CD14-positive monocyte (primary cell): ENCODE measurements around the gene EIPR1. TPM values are rescaled to one million over a fixed set of nuclear protein-coding genes. Genes with fewer than 3 reads are reported as not detected.
A peak's percentile ranks its signal among the peaks of the same experiment; 100 is the strongest.
"Not testable (repeated sequence)": the region's sequence is repeated elsewhere in the genome, so short reads cannot be mapped to it uniquely, and the experiment has no call there.

Experiments used
- DNase-seq, 3 donors: peaks; one replicate each; pipeline ENCODE4 v3.0.0-alpha.2; 2011 to 2022
- H2AFZ ChIP-seq: 2 replicates; pipeline ENCODE4 v1.6.0; 2012; ENCODE audit warnings: mild to moderate bottlenecking, low read depth, low read length, inconsistent platforms; ENCODE audit not compliant: insufficient read depth, poor library complexity, severe bottlenecking
- H3K27ac ChIP-seq, 2 donors: 1 replicate in 1 of 2; 2 replicates in 1 of 2; pipeline ENCODE4 v1.5.1; 2012 to 2013; ENCODE audit warnings: low read length in 2 of 2, control low read depth in 1 of 2, inconsistent platforms in 1 of 2, low read depth in 1 of 2, mild to moderate bottlenecking in 1 of 2
- H3K27me3 ChIP-seq, 2 donors: one replicate each; pipeline versions ENCODE4 v1.6.0 to v1.6.1; 2011 to 2013; ENCODE audit warnings: low read length in 2 of 2; ENCODE audit not compliant: control insufficient read depth in 2 of 2, insufficient read depth in 2 of 2
- H3K36me3 ChIP-seq, 2 donors: replicated peaks in 1 of 2; 1 replicate in 1 of 2; 2 replicates in 1 of 2; pipeline versions ENCODE4 v1.5.1 to v1.6.1; 2012 to 2013; ENCODE audit warnings: low read length in 2 of 2, control low read depth in 1 of 2, inconsistent platforms in 1 of 2, mild to moderate bottlenecking in 1 of 2; ENCODE audit not compliant: insufficient read depth in 2 of 2, control insufficient read depth in 1 of 2
- H3K4me1 ChIP-seq, 2 donors: 1 replicate in 1 of 2; 2 replicates in 1 of 2; pipeline versions ENCODE4 v1.5.1 to v1.6.1; 2012 to 2013; ENCODE audit warnings: low read length in 2 of 2, control low read depth in 1 of 2, inconsistent platforms in 1 of 2, mild to moderate bottlenecking in 1 of 2, moderate library complexity in 1 of 2; ENCODE audit not compliant: insufficient read depth in 2 of 2, control insufficient read depth in 1 of 2
- H3K4me2 ChIP-seq: replicated peaks from 2 replicates; pipeline ENCODE3; 2012; ENCODE audit warnings: low read length, moderate library complexity, mild to moderate bottlenecking; ENCODE audit not compliant: poor library complexity, severe bottlenecking; ENCODE audit errors: extremely low read depth
- H3K4me3 ChIP-seq, 3 experiments: fragments of 200-600 bp in 1 of 3; sonication (generic) in 1 of 3; replicated peaks in 1 of 3; 1 replicate in 2 of 3; 2 replicates in 1 of 3; pipeline ENCODE4 v1.5.1; 2011 to 2013; ENCODE audit warnings: low read length in 3 of 3, mild to moderate bottlenecking in 3 of 3, control low read depth in 2 of 3, low read depth in 2 of 3, inconsistent platforms in 1 of 3, moderate library complexity in 1 of 3
- H3K79me2 ChIP-seq: 2 replicates; pipeline ENCODE4 v1.6.0; 2012; ENCODE audit warnings: mild to moderate bottlenecking, control low read depth, inconsistent platforms, low read length, moderate library complexity; ENCODE audit not compliant: insufficient read depth
- H3K9ac ChIP-seq: 2 replicates; pipeline ENCODE4 v1.6.0; 2017; ENCODE audit warnings: low read length, mild to moderate bottlenecking; ENCODE audit not compliant: insufficient read depth, poor library complexity, severe bottlenecking
- H3K9me3 ChIP-seq, 2 donors: replicated peaks in 1 of 2; 1 replicate in 1 of 2; 2 replicates in 1 of 2; pipeline versions ENCODE4 v1.5.1 to v1.6.1; 2012 to 2013; ENCODE audit warnings: low read length in 2 of 2, control low read depth in 1 of 2; ENCODE audit not compliant: control insufficient read depth in 1 of 2, insufficient read depth in 1 of 2
- H4K20me1 ChIP-seq: 2 replicates; pipeline ENCODE4 v1.6.0; 2012; ENCODE audit warnings: mild to moderate bottlenecking, low read length, control low read depth, moderate library complexity; ENCODE audit not compliant: insufficient read depth
- H3K27ac Mint-ChIP-seq, 7 donors: one replicate each; pipeline ENCODE4 v1.8.0; 2020; ENCODE audit warnings: mild to moderate bottlenecking in 7 of 7, mixed read lengths in 7 of 7, moderate library complexity in 6 of 7, inconsistent platforms in 2 of 7
- H3K27me3 Mint-ChIP-seq, 3 donors: one replicate each; pipeline ENCODE4 v1.8.0; 2021 to 2022; ENCODE audit warnings: low read depth in 3 of 3, mild to moderate bottlenecking in 3 of 3, mixed read lengths in 3 of 3, moderate library complexity in 3 of 3, inconsistent platforms in 1 of 3
- H3K36me3 Mint-ChIP-seq, 2 donors: one replicate each; pipeline ENCODE4 v1.8.0; 2020; ENCODE audit warnings: mixed read lengths in 2 of 2, inconsistent platforms in 1 of 2, mild to moderate bottlenecking in 1 of 2
- H3K4me1 Mint-ChIP-seq: one replicate; pipeline ENCODE4 v1.8.0; 2020; ENCODE audit warnings: mild to moderate bottlenecking, mixed read lengths
- H3K4me3 Mint-ChIP-seq, 2 donors: one replicate each; pipeline ENCODE4 v1.8.0; 2020; ENCODE audit warnings: mild to moderate bottlenecking in 2 of 2, mixed read lengths in 2 of 2, moderate library complexity in 1 of 2
- H3K9me3 Mint-ChIP-seq, 7 donors: one replicate each; pipeline ENCODE4 v1.8.0; 2020 to 2022; ENCODE audit warnings: mixed read lengths in 7 of 7, mild to moderate bottlenecking in 6 of 7, moderate library complexity in 6 of 7, inconsistent platforms in 2 of 7
- CTCF ChIP-seq: fragments of 200-600 bp; IDR thresholded peaks from one replicate; pipeline ENCODE4 v1.8.0; 2022; ENCODE audit warnings: antibody characterized with exemption, mild to moderate bottlenecking
- WGBS: methylation state at CpG from one replicate; pipeline ENCODE4 v1.1.5; 2013; ENCODE audit warnings: missing lambda C conversion rate; ENCODE audit not compliant: insufficient coverage; 5-methylcytosine and 5-hydroxymethylcytosine counted together
- intact Hi-C, 2 donors: fragments of 100-400 bp; cut with micrococcal nuclease; formaldehyde crosslinking; loops; one replicate each; pipeline versions ENCODE4 v1.15.0 to v1.15.1; 2023
- polyA plus RNA-seq, 3 donors: library from polyadenylated mRNA; depleted of rRNA in 1 of 3; unstranded in 2 of 3; stranded (reverse) in 1 of 3; fragments of 300-500 nt in 2 of 3; fragments of >200 nt in 1 of 3; fragmentation: Illumina TruSeq in 2 of 3; gene quantifications; 1 replicate in 2 of 3; 2 replicates in 1 of 3; pipeline ENCODE4 v1.2.3, GENCODE V29; 2012 to 2021

The EIPR1 gene
- polyA plus RNA-seq, 3 donors: 19.0 to 22.4 (median 20.8) TPM

GRCh38 chr2:3285901-3286645 lies 91.5 kb downstream of the EIPR1 start:
- Mint-ChIP-seq H3K4me3 (no peak overlapping the region), H3K9me3 (peaks cover 3 to 24% (median 9%) of the 10 kb centered on the region in 7 donors), H3K27me3 (no peaks in the 10 kb centered on the region), H3K27ac (peak overlapping the region in 1 of 7 donors; percentile 52), H3K36me3 (peaks cover 15 to 19% of the 10 kb centered on the region in 2 donors), H3K4me1 (no peaks in the 10 kb centered on the region)
- intact Hi-C loops: no loop called here
- DNase-seq: no peak
- Histone ChIP-seq H3K4me2 (no peak overlapping the region), H3K9ac (no peak overlapping the region), H3K27me3 (no peaks in the 10 kb centered on the region), H3K79me2 (peaks cover 3% of the 10 kb centered on the region), H2AFZ (no peak overlapping the region), H4K20me1 (no peaks in the 10 kb centered on the region), H3K36me3 (peaks cover 0 to 2% of the 10 kb centered on the region in 2 donors), H3K4me1 (no peaks in the 10 kb centered on the region), H3K4me3 (no peak overlapping the region), H3K27ac (no peak overlapping the region), H3K9me3 (peaks cover 5 to 18% of the 10 kb centered on the region in 2 donors)
- WGBS: 98% methylated on average over 21 of the region's 21 CpGs
- TF ChIP-seq CTCF: no peak

GRCh38 chr2:3284657-3285630 lies 92.7 kb downstream of the EIPR1 start:
- peaks cover 1 to 7% of the 10 kb centered on the region in 2 donors for H3K9me3 ChIP-seq
- H3K9me3 Mint-ChIP-seq: peaks cover 3 to 21% (median 8%) of the 10 kb centered on the region in 7 donors
- intact Hi-C loops: no loop called here
- no peaks in the 10 kb centered on the region for H4K20me1 ChIP-seq
- no peaks in the 10 kb centered on the region for H3K27me3 ChIP-seq
- H2AFZ ChIP-seq: no peak overlapping the region
- H3K4me1 Mint-ChIP-seq: no peaks in the 10 kb centered on the region
- no peak for DNase-seq
- peaks cover 18 to 27% of the 10 kb centered on the region in 2 donors for H3K36me3 Mint-ChIP-seq
- TF ChIP-seq CTCF: no peak
- no peak overlapping the region for H3K4me2 ChIP-seq
- no peak overlapping the region for H3K27ac Mint-ChIP-seq
- no peak overlapping the region for H3K9ac ChIP-seq
- no peaks in the 10 kb centered on the region for H3K4me1 ChIP-seq
- H3K79me2 ChIP-seq: peaks cover 3% of the 10 kb centered on the region
- no peak overlapping the region for H3K4me3 Mint-ChIP-seq
- WGBS: 95% methylated on average over 9 of the region's 24 CpGs
- H3K27me3 Mint-ChIP-seq: no peaks in the 10 kb centered on the region
- no peak overlapping the region for H3K4me3 ChIP-seq
- peaks cover 0 to 4% of the 10 kb centered on the region in 2 donors for H3K36me3 ChIP-seq
- no peak overlapping the region for H3K27ac ChIP-seq

- H3K9ac ChIP-seq, intact Hi-C loops, H3K27me3 Mint-ChIP-seq, H3K27ac ChIP-seq, H3K27ac Mint-ChIP-seq, H3K79me2 ChIP-seq, H4K20me1 ChIP-seq, H3K36me3 ChIP-seq, H3K4me2 ChIP-seq, H2AFZ ChIP-seq, DNase-seq, H3K9me3 ChIP-seq, H3K4me1 ChIP-seq, H3K4me1 Mint-ChIP-seq, H3K4me3 ChIP-seq, H3K4me3 Mint-ChIP-seq, H3K27me3 ChIP-seq: not testable (repeated sequence)
- 98% methylated on average over 10 of the region's 38 CpGs for WGBS
- H3K9me3 Mint-ChIP-seq: peaks cover under 1 to 15% (median 3%) of the 10 kb centered on the region in 7 donors
- H3K36me3 Mint-ChIP-seq: peaks cover 20 to 28% of the 10 kb centered on the region in 2 donors
Observed at GRCh38 chr2:3283876-3284656, 93.6 kb downstream of the EIPR1 start.
